NCI-H460 (cell line): ENCODE measurements around the gene MACROD2. TPM values are rescaled to one million over a fixed set of nuclear protein-coding genes. Genes with fewer than 3 reads are reported as not detected.
"Not testable (repeated sequence)": the region's sequence is repeated elsewhere in the genome, so short reads cannot be mapped to it uniquely, and the experiment has no call there.

ENCODE experiments used
- DNase-seq: peaks from one replicate; pipeline ENCODE4 v3.0.0-alpha.2; 2016; ENCODE audit warnings: low read depth; ENCODE audit errors: extremely low read depth
- total RNA-seq: library from RNA; depleted of rRNA; stranded (reverse); fragments of >200 nt; shearing (Covaris generic); gene quantifications from 2 replicates; pipeline ENCODE4 v1.2.3, GENCODE V29; 2014

The MACROD2 gene
- total RNA-seq, 1 experiment from 2014 or later, result 2.0 TPM

- no peak for DNase-seq
These were observed 1797.5 kb downstream of the MACROD2 start for GRCh38 chr20:15792855-15793254.

DNA sequence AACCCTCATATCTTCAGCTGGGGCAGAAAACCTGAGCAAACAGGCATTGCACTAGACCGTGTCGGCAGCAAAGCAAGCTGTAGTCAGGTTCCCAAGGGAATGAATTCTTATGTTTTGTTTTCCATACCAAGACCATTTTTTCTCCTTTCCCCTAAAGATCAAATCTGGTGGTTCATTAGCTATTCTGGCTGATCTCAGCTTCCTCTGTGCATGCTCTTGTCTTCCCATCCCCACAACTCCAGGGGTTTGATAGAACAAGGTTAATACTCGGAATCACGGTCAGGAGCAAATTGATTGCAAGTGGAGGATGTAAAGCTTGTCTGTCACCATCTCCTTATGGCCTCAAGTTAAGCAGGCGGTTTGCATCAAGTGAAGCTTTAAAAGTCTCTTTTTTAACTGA is 1799.1 kb downstream of the MACROD2 start:
- DNase-seq, result no peak

DNA sequence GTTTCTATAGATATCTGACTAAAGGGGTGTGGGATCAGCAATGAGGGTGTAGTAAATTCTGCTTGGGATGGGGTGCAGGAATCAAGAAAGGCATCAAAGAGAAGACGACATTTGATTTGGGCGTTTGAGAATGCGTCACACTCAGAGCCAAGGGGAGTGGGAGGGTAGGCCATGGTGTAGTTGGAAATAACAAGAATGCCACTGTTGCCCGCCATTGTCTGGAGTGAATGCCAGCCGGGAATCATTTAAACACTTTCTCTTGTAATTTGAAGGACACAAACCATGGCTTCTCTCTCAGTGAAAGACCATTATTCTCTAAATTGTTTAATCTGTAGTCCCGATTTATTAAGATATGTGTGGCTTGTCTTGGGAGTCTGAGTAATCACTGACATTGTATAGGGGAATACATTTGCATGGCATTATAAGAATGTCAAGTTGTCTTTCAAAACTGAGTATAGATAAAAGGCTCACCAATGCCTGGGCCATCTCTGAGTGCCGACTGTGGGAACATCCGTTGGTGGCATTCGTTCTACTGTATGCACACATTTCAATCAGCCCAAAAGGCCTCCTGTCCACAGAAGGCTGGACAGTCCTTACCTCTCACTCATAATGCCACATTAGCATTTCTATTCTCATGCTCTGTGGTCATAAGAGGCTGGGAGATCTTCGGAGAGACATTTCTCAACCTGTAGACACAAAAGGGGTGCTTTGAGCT is 1800.1 kb downstream of the MACROD2 start:
- no peak for DNase-seq

DNA sequence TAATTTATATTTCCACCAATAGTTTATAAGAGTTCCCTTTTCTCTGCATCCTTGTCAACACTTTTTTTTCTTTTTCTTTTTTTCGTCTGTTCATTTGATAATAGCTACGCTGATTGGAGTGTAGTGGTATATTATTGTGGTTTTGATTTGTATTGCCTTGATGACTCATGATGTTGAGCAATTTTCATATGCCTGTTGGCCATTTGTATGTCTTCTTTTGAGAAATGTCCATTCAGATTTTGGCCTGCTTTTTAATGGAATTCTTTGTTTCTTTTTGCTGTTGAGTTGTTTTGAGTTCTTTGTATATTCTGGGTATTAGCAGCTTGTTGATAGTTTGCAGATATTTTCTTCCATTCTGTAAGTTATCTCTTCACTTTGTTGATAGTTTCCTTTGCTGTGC is 1804.6 kb downstream of the MACROD2 start:
- DNase-seq, result no peak

DNA sequence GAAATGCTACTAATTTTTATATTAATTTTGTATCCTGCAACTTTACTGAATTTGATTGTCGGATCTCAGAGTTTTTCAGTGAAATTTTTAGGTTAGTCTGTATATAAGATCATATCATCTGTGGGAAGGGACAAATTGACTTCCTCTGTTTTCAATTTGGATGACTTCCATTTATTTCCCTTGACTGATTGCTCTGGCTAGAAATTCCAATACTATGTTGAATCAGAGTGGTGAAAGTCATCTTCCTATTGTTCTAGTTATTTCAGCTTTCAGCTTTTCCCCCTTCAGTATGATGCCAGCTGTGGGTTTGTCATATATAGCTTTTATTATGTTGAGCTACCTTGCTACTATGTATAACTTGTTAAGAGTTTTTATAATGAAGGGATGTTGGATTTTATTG is 1806.7 kb downstream of the MACROD2 start:
- DNase-seq, result no peak

- DNase-seq, result no peak
These were observed 1809.8 kb downstream of the MACROD2 start for GRCh38 chr20:15805154-15805553.

GRCh38 chr20:15806105-15806504 is 1810.8 kb downstream of the MACROD2 start:
- no peak for DNase-seq

DNA sequence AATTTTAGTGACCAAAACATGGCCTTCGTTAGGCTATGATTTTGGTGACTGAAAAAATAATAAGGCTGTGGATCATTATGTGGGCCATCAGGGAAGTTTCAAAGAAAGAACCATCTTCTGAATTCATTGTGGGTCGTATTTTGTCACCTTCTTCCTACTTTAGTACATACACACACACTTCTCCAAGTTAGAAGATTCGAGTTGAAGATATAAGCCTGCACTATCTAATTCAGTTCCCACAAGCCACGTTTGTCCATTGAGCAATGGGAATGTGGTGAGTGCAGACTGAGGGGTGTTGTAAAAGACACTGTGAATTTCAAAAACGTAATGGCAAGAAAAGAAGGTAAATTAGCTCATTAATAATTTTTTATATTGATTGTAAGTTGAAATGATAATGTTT is 1812.0 kb downstream of the MACROD2 start:
- DNase-seq, result no peak

- DNase-seq, result not testable (repeated sequence)
These were observed 1812.5 kb downstream of the MACROD2 start for GRCh38 chr20:15807771-15808170.

DNA sequence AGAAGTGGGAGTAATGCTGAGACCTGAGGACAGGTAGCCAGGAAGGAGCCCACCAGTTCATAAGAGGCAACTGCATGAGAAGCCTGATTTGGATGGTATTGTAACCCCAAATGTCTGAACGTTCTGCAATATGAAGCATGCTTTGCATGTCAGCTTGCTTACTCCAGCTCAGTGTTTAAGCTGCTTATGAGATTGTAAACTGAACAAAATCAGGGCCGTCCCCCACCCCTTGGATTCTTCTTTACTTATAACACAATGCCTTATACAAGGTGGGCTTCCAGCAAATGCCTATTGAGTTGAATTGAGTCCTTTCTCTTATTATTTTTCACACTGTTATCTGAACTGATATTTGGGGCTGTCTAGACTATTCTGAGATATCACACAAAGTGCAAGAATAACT is 1816.6 kb downstream of the MACROD2 start:
- no peak for DNase-seq

DNA sequence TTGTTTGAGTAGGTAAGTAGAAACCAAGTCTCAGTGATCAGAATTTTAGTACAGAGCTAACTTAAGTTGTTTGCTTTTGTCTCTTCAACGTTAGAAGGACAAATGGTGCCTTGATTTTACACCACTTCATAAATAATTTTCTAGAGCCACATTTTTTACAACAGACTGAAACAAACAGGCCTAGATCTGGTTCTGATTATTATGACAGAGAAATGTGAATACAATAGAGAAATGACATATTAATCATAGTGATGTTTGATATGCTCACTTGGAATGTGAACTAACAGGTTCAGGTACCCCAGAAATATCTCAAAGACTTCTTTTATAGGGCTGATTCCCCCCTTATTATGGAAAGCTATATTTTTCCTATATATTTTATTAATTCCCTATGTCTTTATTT is 1817.4 kb downstream of the MACROD2 start:
- no peak for DNase-seq

- DNase-seq, result no peak
These were observed 1819.0 kb downstream of the MACROD2 start for GRCh38 chr20:15814360-15814759.

DNA sequence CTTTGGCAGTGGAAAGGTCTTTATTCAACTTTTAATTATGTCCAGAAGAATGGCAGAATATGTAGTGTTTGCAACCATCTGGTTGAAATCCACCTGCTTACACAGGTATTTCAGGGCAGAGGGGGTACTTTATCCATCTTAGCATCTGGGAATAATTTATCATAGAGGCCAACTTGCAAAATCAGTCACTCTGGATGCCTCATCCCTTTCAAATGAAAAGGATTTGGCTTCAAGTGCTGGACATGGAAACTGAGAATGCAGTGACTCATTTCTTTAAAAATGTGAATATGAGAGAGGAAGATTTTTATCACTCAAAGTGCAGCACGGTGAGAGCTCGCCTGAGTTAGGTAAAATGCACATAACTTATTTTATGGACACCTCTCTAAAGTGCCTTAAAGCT is 1819.6 kb downstream of the MACROD2 start:
- no peak for DNase-seq

DNA sequence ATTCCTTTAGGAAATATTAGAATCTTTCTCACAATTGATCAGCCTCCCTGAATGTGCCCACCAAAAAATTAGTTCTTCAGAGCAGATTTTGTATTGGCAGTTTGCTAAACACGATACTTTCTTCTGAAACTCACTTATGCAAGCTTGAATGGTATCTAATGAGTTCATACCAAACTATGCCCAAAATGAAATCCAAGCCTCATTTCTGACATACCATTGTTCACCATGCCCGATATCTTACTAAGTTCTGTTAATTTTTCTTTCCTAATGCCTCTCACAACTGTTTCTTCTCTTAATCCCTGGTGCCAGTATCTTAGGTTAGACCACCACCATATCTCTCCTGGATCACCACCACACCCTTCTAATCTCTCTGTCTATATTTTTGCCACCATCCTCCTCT is 1822.0 kb downstream of the MACROD2 start:
- no peak for DNase-seq

DNA sequence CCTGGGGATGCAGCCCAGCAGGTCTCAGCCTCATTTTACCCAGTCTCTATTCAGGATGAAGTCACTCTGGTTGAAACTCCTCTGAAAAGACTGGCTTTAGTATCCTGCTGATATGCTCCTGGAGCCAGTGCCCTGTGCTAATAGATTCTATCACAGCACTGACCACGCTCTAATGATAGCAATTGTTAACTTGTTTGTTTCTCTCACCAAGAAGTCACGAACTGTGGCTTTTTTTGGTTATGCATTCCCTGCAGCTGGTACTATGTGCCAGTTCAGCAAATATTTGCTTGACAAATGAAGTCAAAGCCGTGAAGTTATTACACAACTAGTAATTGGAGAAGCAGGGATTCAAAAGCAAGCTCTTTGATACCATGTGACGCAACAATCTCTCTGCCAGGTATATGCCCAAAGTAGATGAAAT is 1823.3 kb downstream of the MACROD2 start:
- no peak for DNase-seq

GRCh38 chr20:15823718-15824117 is 1828.4 kb downstream of the MACROD2 start:
- DNase-seq, result no peak

- DNase-seq, result no peak
These were observed 1832.3 kb downstream of the MACROD2 start for GRCh38 chr20:15827628-15828027.

DNA sequence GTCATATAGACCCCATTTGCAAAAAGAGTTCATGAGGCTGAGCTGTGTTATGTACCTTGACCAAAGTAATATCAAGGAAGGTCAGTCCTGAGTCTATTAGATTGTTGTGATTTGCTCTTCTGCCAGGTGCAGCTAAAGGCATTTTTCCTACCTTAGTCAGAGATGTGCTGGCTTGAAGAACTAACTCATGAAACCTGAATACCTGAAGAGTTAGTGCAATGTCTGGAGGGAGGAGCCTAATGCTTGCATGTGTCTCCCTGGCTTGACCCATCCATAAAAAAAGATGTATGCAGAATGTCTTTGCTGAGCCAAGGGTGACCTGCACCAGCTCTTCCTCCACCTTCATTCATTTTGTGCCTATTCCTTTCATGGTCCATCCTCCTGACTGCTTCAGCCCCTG is 1835.9 kb downstream of the MACROD2 start:
- no peak for DNase-seq

- DNase-seq, result no peak
These were observed 1837.2 kb downstream of the MACROD2 start for GRCh38 chr20:15832512-15832911.

DNA sequence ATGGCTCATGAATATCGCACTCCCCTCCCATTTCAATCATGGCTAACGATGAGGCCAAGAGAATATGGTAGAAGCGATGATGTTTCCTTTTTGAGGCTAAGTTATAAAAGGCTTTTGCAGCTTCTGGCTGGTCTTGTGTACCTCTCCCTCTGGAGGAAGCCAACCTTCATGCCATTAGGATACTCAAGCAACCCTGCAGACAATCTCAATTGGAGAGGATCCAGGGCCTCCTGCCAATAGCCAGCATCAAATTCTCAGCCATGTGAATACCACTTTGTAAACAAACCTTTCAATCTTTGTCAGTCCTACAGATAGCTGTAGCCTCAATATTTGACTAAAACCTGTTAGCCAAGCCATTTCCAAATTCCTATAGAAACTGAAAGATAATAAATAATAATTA is 1839.5 kb downstream of the MACROD2 start:
- no peak for DNase-seq

- no peak for DNase-seq
These were observed 1840.5 kb downstream of the MACROD2 start for GRCh38 chr20:15835811-15836210.

DNA sequence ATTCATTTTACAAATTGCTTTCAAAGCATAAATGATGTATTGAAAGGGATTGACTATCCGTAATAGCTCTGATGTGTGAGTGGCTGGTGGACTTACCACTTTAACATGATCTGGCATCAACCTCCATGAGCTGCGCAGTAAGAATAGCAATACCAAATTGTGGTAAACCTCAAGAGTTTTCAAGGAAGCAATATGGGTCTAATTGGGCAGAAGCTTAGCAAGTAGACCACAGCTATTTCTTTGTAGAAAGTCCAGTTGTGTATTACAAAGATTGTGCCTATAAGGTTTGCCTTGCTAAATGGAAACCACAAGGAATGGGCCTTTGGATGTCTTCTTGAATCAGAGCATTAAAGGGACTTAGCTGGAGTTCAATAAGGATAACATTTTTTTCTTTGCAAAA is 1841.3 kb downstream of the MACROD2 start:
- DNase-seq, result no peak

DNA sequence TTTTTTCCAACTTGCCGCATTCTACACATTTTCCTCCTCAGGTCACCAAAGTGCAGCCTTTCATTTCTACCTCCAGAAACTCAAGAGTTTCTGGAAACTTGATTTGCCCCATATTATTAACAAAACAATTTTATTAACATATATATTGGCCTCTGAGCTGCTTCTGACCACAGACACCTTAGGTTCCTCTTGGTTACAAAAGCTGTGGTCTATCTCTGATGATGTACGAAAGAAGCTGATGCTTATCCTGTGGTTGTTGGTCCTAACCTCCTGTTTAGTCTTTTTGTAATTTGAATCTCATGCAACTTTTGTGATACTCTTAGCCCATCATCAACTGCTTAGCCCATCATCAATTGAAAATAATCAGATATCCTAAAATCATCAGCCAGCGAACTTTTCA is 1842.2 kb downstream of the MACROD2 start:
- no peak for DNase-seq
